Measurements from ENCODE around the gene HTT.

HTT gene

DNA sequence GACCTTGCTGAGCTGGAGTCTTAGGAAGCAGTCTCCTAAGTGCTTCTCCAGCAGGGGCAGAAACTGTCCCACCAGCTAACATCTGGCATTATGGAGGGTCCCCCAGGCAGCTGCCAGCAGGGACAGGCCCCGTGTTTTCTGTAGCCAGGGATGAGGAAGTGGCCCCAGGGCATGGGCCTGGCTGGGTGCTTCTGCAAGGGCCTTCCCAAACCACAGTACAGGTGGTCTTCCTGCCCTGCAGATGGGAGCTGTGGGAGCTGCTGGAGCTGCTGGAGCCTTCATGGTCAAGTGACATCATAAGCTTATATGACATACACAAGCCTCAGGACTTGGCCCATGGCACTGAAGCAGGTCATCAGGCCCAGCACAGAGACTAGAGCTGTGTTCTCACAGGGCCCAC, 169.5 kb downstream of the HTT start:
- no peak overlapping the region for H3K4me3 ChIP-seq (ENCODE audit: control insufficient read depth, low read depth, low read length)
- no peak for DNase-seq (ENCODE audit: low read depth)
- TF ChIP-seq CTCF (conservative IDR thresholded peaks at IDR 0.05; ENCODE audit: control insufficient read depth, insufficient read depth, low read depth, low read length) = no peak

- DNase-seq (ENCODE audit: low read depth) = no peak
- TF ChIP-seq CTCF (conservative IDR thresholded peaks at IDR 0.05; ENCODE audit: control insufficient read depth, insufficient read depth, low read depth, low read length) = no peak
Observed at GRCh38 chr4:3244747-3245146, 170.3 kb downstream of the HTT start.

GRCh38 chr4:3245676-3246075, 171.2 kb downstream of the HTT start:
- no peak overlapping the region for H3K4me3 ChIP-seq (ENCODE audit: control insufficient read depth, low read depth, low read length)
- no peak for TF ChIP-seq CTCF (conservative IDR thresholded peaks at IDR 0.05; ENCODE audit: control insufficient read depth, insufficient read depth, low read depth, low read length)
- no peak for DNase-seq (ENCODE audit: low read depth)

More at GRCh38 chr4:3244747-3245146, 170.3 kb downstream of the HTT start:
- H3K4me3 ChIP-seq (ENCODE audit: control insufficient read depth, low read depth, low read length) = no peak overlapping the region

DNA sequence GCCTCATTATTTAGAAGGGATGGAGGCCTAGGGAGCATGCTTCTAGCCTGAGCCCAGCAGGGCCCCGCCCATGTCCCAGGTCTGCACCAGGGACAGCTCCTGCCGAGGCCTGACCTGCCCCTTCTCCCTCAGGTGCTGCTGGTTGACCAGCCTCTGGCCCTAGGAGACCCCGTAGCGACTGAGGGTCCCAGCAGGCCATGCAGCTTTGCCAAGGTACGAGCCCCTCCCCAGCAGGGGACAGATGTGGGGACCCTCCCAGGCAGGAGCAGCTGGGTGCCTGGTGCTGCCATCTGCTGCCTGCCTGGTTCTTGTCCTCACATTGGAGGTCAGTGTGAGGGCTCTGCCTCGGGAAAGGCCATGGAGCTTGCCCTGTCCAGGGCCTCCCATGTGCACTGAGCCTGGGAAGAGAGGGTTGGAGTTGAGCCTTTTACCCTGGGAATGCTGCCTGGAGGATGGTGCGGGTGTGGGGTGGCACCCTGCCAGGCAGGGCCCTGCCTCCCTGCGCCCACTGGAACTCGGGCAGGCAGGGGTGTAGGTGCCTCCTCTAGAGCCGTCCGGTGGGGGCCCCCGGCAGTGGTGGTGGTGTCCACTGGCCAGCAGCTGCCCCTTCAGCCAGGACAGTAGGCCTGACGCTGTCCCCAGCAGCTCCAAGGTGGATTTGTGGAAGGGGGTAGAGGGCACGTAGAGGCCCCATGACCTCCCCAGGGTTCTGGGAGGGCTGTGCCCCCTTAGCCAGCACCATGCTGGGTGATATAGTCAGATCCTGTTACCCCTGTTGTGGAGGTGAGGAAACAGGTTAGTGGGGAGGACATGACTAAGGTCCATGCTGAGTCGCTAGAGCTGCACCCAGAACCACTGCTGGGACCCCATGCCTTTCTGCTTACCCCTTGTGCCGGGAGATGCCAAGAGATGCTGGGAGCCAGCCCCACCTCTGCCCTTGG, 172.2 kb downstream of the HTT start:
- no peak for TF ChIP-seq CTCF (conservative IDR thresholded peaks at IDR 0.05; ENCODE audit: control insufficient read depth, insufficient read depth, low read depth, low read length)
- DNase-seq (ENCODE audit: low read depth) = no peak
- H3K4me3 ChIP-seq (ENCODE audit: control insufficient read depth, low read depth, low read length) = no peak overlapping the region

GRCh38 chr4:3247399-3248177, 173.1 kb downstream of the HTT start:
- no peak overlapping the region for H3K4me3 ChIP-seq (ENCODE audit: control insufficient read depth, low read depth, low read length)
- TF ChIP-seq CTCF (conservative IDR thresholded peaks at IDR 0.05; ENCODE audit: control insufficient read depth, insufficient read depth, low read depth, low read length) = no peak
- DNase-seq (ENCODE audit: low read depth) = no peak

- no peak for DNase-seq (ENCODE audit: low read depth)
- no peak for TF ChIP-seq CTCF (conservative IDR thresholded peaks at IDR 0.05; ENCODE audit: control insufficient read depth, insufficient read depth, low read depth, low read length)
- H3K4me3 ChIP-seq (ENCODE audit: control insufficient read depth, low read depth, low read length) = no peak overlapping the region
Observed at GRCh38 chr4:3248178-3248480, 173.6 kb downstream of the HTT start.

Measured in fibroblast of mammary gland (primary cell).